ENCODE data around the gene EYA2. TPM values are rescaled to one million over a fixed set of nuclear protein-coding genes. Genes with fewer than 3 reads are reported as not detected.

EYA2 gene, protein sequence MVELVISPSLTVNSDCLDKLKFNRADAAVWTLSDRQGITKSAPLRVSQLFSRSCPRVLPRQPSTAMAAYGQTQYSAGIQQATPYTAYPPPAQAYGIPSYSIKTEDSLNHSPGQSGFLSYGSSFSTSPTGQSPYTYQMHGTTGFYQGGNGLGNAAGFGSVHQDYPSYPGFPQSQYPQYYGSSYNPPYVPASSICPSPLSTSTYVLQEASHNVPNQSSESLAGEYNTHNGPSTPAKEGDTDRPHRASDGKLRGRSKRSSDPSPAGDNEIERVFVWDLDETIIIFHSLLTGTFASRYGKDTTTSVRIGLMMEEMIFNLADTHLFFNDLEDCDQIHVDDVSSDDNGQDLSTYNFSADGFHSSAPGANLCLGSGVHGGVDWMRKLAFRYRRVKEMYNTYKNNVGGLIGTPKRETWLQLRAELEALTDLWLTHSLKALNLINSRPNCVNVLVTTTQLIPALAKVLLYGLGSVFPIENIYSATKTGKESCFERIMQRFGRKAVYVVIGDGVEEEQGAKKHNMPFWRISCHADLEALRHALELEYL
- 0.38 TPM in 1 of 2 replicates, not detected in the other for total RNA-seq (2014; rRNA removed; shearing (Covaris generic))
- polyA plus RNA-seq (2016; fragmentation: Nextera tagmentation; extraction: Ambion mirVana), result 0.14 and 0.18 TPM in 2 replicates

DNA sequence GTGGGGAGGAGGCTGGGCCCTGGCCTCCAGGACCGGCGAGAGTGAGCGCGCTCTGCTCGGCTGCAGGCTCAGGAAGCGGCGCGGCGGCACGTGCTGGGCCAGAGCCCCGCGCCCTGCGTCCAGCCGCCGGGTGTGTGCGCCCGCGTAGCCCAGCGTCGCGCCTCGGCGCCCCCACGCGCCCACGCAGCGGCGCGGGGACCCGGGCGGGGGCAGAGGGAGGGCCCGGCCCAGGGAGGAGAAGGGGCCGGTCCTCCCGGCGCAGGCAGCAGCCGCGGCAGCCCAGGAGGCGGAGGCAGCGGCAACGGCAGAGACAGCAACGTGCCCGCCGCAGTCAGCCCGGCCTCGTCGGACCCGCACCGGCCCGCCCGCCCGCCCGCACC is at the start of gene EYA2:
TSS of gene EYA2 (plus strand) at position 265 of the 380 bp plus-strand sequence. CDS start 95,168 bp downstream, outside the sequence.
- no peaks in the 10 kb centered on the region for H3K36me3 ChIP-seq (ENCODE audit: low read depth)
- peak within 1 kb of the TSS; percentile 51 for H3K4me2 ChIP-seq (ENCODE audit: unreplicated experiment)
- H3K4me3 ChIP-seq, result peak within 1 kb of the TSS; percentile 51
- peak within 1 kb of the TSS; percentile 61 for H2AFZ ChIP-seq
- peaks cover 61% of the 10 kb centered on the region for H3K27me3 ChIP-seq (replicated peaks; ENCODE audit: insufficient read depth)
- 1% methylated on average over 41 of the region's 52 CpGs; no CpG with 5 or more reads in 1 of the 2 experiments for WGBS, 2 experiments (ENCODE audit: low coverage in 1 of 2, low lambda C conversion rate in 2 of 2, missing lambda C conversion rate in 2 of 2)
- no peaks in the 10 kb centered on the region for H3K4me1 ChIP-seq (ENCODE audit: insufficient read depth)
- no peak within 1 kb of the TSS for H3K27ac ChIP-seq
- H3K9ac ChIP-seq, result no peak within 1 kb of the TSS
- peak; percentile 42 for DNase-seq
- H3K9me2 ChIP-seq (ENCODE audit: insufficient read depth), result no peaks in the 10 kb centered on the region
- no peaks in the 10 kb centered on the region for H4K20me1 ChIP-seq (ENCODE audit: insufficient read depth)
- H3K9me3 ChIP-seq (ENCODE audit: low read depth), result no peaks in the 10 kb centered on the region
- in situ Hi-C loops (cut with MboI), result no loop called here
- no peak for TF ChIP-seq EZH2phosphoT487 (IDR thresholded peaks at IDR 0.05; ENCODE audit: insufficient read depth, low read depth)
- TF ChIP-seq EZH2 (IDR thresholded peaks at IDR 0.05; ENCODE audit: insufficient read depth, poor library complexity, severe bottlenecking), result no peak
- H3K79me2 ChIP-seq (ENCODE audit: insufficient read depth), result no peaks in the 10 kb centered on the region
- no peaks in the 10 kb centered on the region for H3F3A ChIP-seq (ENCODE audit: insufficient read depth)

- H4K20me1 ChIP-seq (ENCODE audit: insufficient read depth), result no peaks in the 10 kb centered on the region
- TF ChIP-seq EZH2 (IDR thresholded peaks at IDR 0.05; ENCODE audit: insufficient read depth, poor library complexity, severe bottlenecking) (no peak), EZH2phosphoT487 (IDR thresholded peaks at IDR 0.05; ENCODE audit: insufficient read depth, low read depth) (no peak)
- H3K9me2 ChIP-seq (ENCODE audit: insufficient read depth), result no peaks in the 10 kb centered on the region
- H3K4me1 ChIP-seq (ENCODE audit: insufficient read depth), result no peaks in the 10 kb centered on the region
- no peaks in the 10 kb centered on the region for H3K36me3 ChIP-seq (ENCODE audit: low read depth)
- no peak for DNase-seq
- no peak overlapping the region for H3K4me2 ChIP-seq (ENCODE audit: unreplicated experiment)
- H3K4me3 ChIP-seq, result no peak overlapping the region
- H3K79me2 ChIP-seq (ENCODE audit: insufficient read depth), result no peaks in the 10 kb centered on the region
- H3K27ac ChIP-seq, result no peak overlapping the region
- 0 out of 2 replicates have a peak, but pooled peaks cover 6% of the 10 kb centered on the region for H3K27me3 ChIP-seq (replicated peaks; ENCODE audit: insufficient read depth)
- WGBS, 2 experiments (ENCODE audit: low coverage in 1 of 2, low lambda C conversion rate in 2 of 2, missing lambda C conversion rate in 2 of 2), result 81 to 85% methylated on average over 9 of the region's 9 CpGs
- in situ Hi-C loops (cut with MboI), result no loop called here
- H3F3A ChIP-seq (ENCODE audit: insufficient read depth), result no peaks in the 10 kb centered on the region
- H2AFZ ChIP-seq, result no peak overlapping the region
- H3K9me3 ChIP-seq (ENCODE audit: low read depth), result no peaks in the 10 kb centered on the region
- H3K9ac ChIP-seq, result no peak overlapping the region
Observed at GRCh38 chr20:46844965-46845364, 49.7 kb upstream of the EYA2 start.

GRCh38 chr20:46849269-46849668 is 45.4 kb upstream of the EYA2 start:
- no peaks in the 10 kb centered on the region for H3K4me1 ChIP-seq (ENCODE audit: insufficient read depth)
- in situ Hi-C loops (cut with MboI), result no loop called here
- H2AFZ ChIP-seq, result no peak overlapping the region
- no peak overlapping the region for H3K4me2 ChIP-seq (ENCODE audit: unreplicated experiment)
- no peak for DNase-seq
- H3K9me2 ChIP-seq (ENCODE audit: insufficient read depth), result no peaks in the 10 kb centered on the region
- H3F3A ChIP-seq (ENCODE audit: insufficient read depth), result no peaks in the 10 kb centered on the region
- H3K9me3 ChIP-seq (ENCODE audit: low read depth), result no peaks in the 10 kb centered on the region
- no peak overlapping the region for H3K27ac ChIP-seq
- no peak overlapping the region for H3K9ac ChIP-seq
- no peaks in the 10 kb centered on the region for H3K36me3 ChIP-seq (ENCODE audit: low read depth)
- no peak overlapping the region for H3K4me3 ChIP-seq
- no peaks in the 10 kb centered on the region for H3K79me2 ChIP-seq (ENCODE audit: insufficient read depth)
- TF ChIP-seq EZH2phosphoT487 (IDR thresholded peaks at IDR 0.05; ENCODE audit: insufficient read depth, low read depth) (no peak), EZH2 (IDR thresholded peaks at IDR 0.05; ENCODE audit: insufficient read depth, poor library complexity, severe bottlenecking) (no peak)
- 78 to 83% methylated on average over 4 of the region's 4 CpGs for WGBS, 2 experiments (ENCODE audit: low coverage in 1 of 2, low lambda C conversion rate in 2 of 2, missing lambda C conversion rate in 2 of 2)
- no peaks in the 10 kb centered on the region for H4K20me1 ChIP-seq (ENCODE audit: insufficient read depth)
- peaks cover 6% of the 10 kb centered on the region; the same call in 1 of the 2 replicates for H3K27me3 ChIP-seq (replicated peaks; ENCODE audit: insufficient read depth)

- 70 to 75% methylated on average over 5 of the region's 5 CpGs for WGBS, 2 experiments (ENCODE audit: low coverage in 1 of 2, low lambda C conversion rate in 2 of 2, missing lambda C conversion rate in 2 of 2)
- Histone ChIP-seq H3F3A (ENCODE audit: insufficient read depth) (no peaks in the 10 kb centered on the region), H3K79me2 (ENCODE audit: insufficient read depth) (no peaks in the 10 kb centered on the region), H2AFZ (no peak overlapping the region), H3K9ac (no peak overlapping the region), H3K27me3 (replicated peaks; ENCODE audit: insufficient read depth) (peaks cover 6% of the 10 kb centered on the region; the same call in 1 of the 2 replicates), H3K4me3 (no peak overlapping the region), H3K4me1 (ENCODE audit: insufficient read depth) (no peaks in the 10 kb centered on the region), H3K27ac (no peak overlapping the region), H3K9me2 (ENCODE audit: insufficient read depth) (no peaks in the 10 kb centered on the region), H3K9me3 (ENCODE audit: low read depth) (no peaks in the 10 kb centered on the region), H3K36me3 (ENCODE audit: low read depth) (no peaks in the 10 kb centered on the region), H4K20me1 (ENCODE audit: insufficient read depth) (no peaks in the 10 kb centered on the region), H3K4me2 (ENCODE audit: unreplicated experiment) (no peak overlapping the region)
- DNase-seq, result no peak
- in situ Hi-C loops (cut with MboI), result no loop called here
- TF ChIP-seq EZH2 (IDR thresholded peaks at IDR 0.05; ENCODE audit: insufficient read depth, poor library complexity, severe bottlenecking), result no peak
- TF ChIP-seq EZH2phosphoT487 (IDR thresholded peaks at IDR 0.05; ENCODE audit: insufficient read depth, low read depth), result no peak
Observed at GRCh38 chr20:46849751-46850150, 44.9 kb upstream of the EYA2 start.

All from GM23248 (cell line).